PC-3 (cell line): Measurements from ENCODE around the gene MPPED1.

ENCODE experiments used
- EZH2 ChIP-seq: fragments of 300-600 bp; sonication (generic); IDR thresholded peaks from one replicate; pipeline ENCODE4 v1.6.1; 2017; ENCODE audit warnings: antibody characterized with exemption, mild to moderate bottlenecking, low read length; ENCODE audit not compliant: unreplicated experiment
- EZH2phosphoT487 ChIP-seq: fragments of 300-600 bp; sonication (generic); IDR thresholded peaks from 2 replicates; pipeline ENCODE4 v1.6.1; 2018; ENCODE audit warnings: mild to moderate bottlenecking, antibody characterized with exemption, low read length, borderline replicate concordance
- TF ChIP-seq, protein P1 (sequence below): fragments of 300-600 bp; sonication (generic); conservative IDR thresholded peaks from 2 replicates; pipeline ENCODE4 v1.5.1; 2017; ENCODE audit warnings: antibody characterized with exemption, low read depth, mild to moderate bottlenecking, low read length

DNA sequence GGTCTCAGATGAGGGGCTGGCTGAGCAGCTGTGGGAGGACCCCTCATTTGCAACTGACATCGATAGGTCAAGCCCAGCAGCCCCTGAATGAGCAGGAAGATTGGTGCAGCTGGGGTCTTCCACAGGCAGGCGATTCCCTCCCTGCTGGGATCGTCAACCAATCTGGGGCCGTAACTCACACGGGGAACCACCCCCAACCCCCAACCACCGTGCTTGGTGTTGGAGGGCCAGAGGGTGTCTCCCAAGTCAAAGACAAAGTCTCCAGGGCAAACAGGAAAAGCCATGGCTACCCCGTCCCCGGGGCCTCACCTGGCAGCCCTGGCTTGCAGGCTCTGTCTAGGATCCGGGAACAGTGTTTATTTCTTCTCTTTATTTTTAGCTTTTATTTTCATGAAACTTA is 41.8 kb upstream of the MPPED1 start:
- TF ChIP-seq, protein P1, sequence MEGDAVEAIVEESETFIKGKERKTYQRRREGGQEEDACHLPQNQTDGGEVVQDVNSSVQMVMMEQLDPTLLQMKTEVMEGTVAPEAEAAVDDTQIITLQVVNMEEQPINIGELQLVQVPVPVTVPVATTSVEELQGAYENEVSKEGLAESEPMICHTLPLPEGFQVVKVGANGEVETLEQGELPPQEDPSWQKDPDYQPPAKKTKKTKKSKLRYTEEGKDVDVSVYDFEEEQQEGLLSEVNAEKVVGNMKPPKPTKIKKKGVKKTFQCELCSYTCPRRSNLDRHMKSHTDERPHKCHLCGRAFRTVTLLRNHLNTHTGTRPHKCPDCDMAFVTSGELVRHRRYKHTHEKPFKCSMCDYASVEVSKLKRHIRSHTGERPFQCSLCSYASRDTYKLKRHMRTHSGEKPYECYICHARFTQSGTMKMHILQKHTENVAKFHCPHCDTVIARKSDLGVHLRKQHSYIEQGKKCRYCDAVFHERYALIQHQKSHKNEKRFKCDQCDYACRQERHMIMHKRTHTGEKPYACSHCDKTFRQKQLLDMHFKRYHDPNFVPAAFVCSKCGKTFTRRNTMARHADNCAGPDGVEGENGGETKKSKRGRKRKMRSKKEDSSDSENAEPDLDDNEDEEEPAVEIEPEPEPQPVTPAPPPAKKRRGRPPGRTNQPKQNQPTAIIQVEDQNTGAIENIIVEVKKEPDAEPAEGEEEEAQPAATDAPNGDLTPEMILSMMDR, result no peak
- TF ChIP-seq EZH2, result no peak
- TF ChIP-seq EZH2phosphoT487, result no peak
